Psoas muscle (tissue), 8 donors: Measurements from ENCODE around the gene STRADA. TPM values are rescaled to one million over a fixed set of nuclear protein-coding genes. Genes with fewer than 3 reads are reported as not detected.

Experiments
- ATAC-seq, 4 donors: fragments of 200-7000 bp; cut with Tn5 transposase; one replicate each; pipeline ENCODE4 v1.9.1; 2020; ENCODE audit warnings: moderate library complexity in 3 of 4, mild to moderate bottlenecking in 2 of 4
- DNase-seq, 2 donors: peaks; one replicate each; pipeline ENCODE4 v3.0.0-alpha.2; 2020
- H3K27ac ChIP-seq: fragments of 200-600 bp; one replicate; pipeline ENCODE4 v1.8.0; 2022
- H3K27me3 ChIP-seq, 3 donors: fragments of 200-600 bp in 1 of 3; one replicate each; pipeline versions ENCODE4 v1.6.1 to v1.8.0; 2013 to 2022; ENCODE audit warnings: low read length in 2 of 3, mild to moderate bottlenecking in 2 of 3, moderate library complexity in 1 of 3; ENCODE audit not compliant: insufficient read depth in 3 of 3
- H3K36me3 ChIP-seq, 2 donors: fragments of 200-600 bp in 1 of 2; one replicate each; pipeline versions ENCODE4 v1.6.1 to v1.8.0; 2013 to 2022; ENCODE audit warnings: low read depth in 1 of 2, mild to moderate bottlenecking in 1 of 2, moderate library complexity in 1 of 2; ENCODE audit not compliant: insufficient read depth in 1 of 2
- H3K4me1 ChIP-seq: fragments of 200-600 bp; one replicate; pipeline ENCODE4 v1.8.0; 2022
- H3K4me3 ChIP-seq: fragments of 200-600 bp; one replicate; pipeline ENCODE4 v1.8.0; 2022; ENCODE audit warnings: mild to moderate bottlenecking
- H3K9me3 ChIP-seq: fragments of 200-600 bp; one replicate; pipeline ENCODE4 v1.8.0; 2022
- WGBS, 3 donors: extraction: QIAGEN DNeasy Blood & Tissue Kit; methylation state at CpG; one replicate each; pipeline versions ENCODE4 v1.1.6 to v1.1.7; 2013; 5-methylcytosine and 5-hydroxymethylcytosine counted together
- intact Hi-C, 2 donors: fragments of 100-400 bp; cut with DNase I; formaldehyde crosslinking; loops; one replicate each; pipeline versions ENCODE4 v1.11.0 to v1.14.2; 2022
- polyA plus RNA-seq, 3 donors: library from polyadenylated mRNA; stranded (reverse); fragments of 200-250 nt; gene quantifications; one replicate each; pipeline ENCODE4 v1.2.3, GENCODE V29; 2013
- total RNA-seq, 4 donors: library from RNA; stranded (reverse); fragmentation: NEBNext Ultra II Directional in 2 of 4; extraction: Animal tissue kit (Norgen Biotek cat#: 25700) in 2 of 4; gene quantifications; one replicate each; pipeline versions ENCODE4 v1.2.1 to v1.2.4, GENCODE V29; 2021 to 2023
- TF ChIP-seq, protein P1 (sequence below): fragments of 200-600 bp; IDR thresholded peaks from one replicate; pipeline ENCODE4 v1.8.0; 2022; ENCODE audit warnings: antibody characterized with exemption
- donor health status: healthy with polysubstance abuse.
- donor health status: DM: no; HTN: no; CAD: no; lungs with moderate emphysema.
- donor health status: Bipolar disorder and iron deficiency.
- donor health status: healthy.
- donor health status: DM: yes; HTN: yes; CAD: no.
- donor health status: DM: no; HTN: no; CAD: no.
- donor health status: DM: no; HTN: no; CAD: no.
- donor health status: DM: yes; HTN: yes; CAD: no.

The STRADA gene
- total and polyA plus RNA-seq, 7 donors: 6.7 to 14.9 (median 9.5) TPM

DNA sequence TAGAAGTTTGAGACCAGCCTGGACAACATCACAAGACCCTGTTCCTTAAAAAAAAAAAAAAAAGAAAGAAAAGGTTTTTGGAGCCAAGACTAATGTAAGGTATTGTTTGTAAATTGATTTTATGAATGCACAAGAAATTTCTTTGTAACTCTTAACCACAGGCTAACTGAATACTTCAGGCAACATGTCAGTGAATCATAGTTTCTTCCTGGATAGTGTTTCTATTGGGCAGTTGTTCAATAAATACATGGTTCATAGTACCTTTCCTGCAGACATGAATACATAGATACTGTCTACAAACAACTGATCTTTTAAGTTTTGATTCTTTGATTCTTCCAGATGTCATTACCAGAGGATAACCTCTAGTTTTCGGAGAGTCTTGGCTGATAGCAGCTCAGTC lies 44.0 kb upstream of the STRADA start:
- ATAC-seq (peak; percentile 74 to 84 (median 80)), DNase-seq (no peak)
- Histone ChIP-seq H3K9me3 (no peaks in the 10 kb centered on the region), H3K4me3 (no peak overlapping the region), H3K4me1 (peaks cover 24% of the 10 kb centered on the region), H3K27ac (peak overlapping the region; percentile 46), H3K36me3 (peaks cover 0 to 63% of the 10 kb centered on the region in 2 donors), H3K27me3 (no peaks in the 10 kb centered on the region)
- intact Hi-C loops: no loop called here
- TF ChIP-seq, protein P1, sequence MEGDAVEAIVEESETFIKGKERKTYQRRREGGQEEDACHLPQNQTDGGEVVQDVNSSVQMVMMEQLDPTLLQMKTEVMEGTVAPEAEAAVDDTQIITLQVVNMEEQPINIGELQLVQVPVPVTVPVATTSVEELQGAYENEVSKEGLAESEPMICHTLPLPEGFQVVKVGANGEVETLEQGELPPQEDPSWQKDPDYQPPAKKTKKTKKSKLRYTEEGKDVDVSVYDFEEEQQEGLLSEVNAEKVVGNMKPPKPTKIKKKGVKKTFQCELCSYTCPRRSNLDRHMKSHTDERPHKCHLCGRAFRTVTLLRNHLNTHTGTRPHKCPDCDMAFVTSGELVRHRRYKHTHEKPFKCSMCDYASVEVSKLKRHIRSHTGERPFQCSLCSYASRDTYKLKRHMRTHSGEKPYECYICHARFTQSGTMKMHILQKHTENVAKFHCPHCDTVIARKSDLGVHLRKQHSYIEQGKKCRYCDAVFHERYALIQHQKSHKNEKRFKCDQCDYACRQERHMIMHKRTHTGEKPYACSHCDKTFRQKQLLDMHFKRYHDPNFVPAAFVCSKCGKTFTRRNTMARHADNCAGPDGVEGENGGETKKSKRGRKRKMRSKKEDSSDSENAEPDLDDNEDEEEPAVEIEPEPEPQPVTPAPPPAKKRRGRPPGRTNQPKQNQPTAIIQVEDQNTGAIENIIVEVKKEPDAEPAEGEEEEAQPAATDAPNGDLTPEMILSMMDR: no peak
- WGBS, 3 donors: 84 to 94% (median 88%) methylated on average over 1 of the region's 1 CpG

DNA sequence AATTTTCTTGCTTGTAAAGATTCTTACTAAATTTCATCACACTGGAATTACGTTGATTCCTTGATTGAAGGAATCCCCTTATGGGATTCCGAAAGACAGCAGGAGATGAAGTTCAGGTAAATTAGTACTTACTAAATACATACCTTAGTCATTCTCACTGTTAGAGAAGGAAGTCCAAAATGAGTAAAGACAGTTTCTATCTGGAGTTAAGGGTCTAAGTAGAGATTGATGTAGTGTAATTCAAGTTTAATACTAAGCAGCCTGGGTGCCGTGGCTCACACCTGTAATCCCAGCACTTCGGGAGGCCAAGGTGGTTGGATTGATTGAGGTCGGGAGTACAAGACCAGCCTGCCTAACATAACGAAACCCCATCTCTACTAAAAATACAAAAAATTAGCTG lies 41.9 kb upstream of the STRADA start:
- TF ChIP-seq, protein P1: no peak

GRCh38 chr17:63780928-63781327 lies 39.3 kb upstream of the STRADA start:
- H3K4me1 ChIP-seq: peaks cover 47% of the 10 kb centered on the region
- intact Hi-C loops: no loop called here
- H3K27me3 ChIP-seq: no peaks in the 10 kb centered on the region
- 96 to 100% (median 97%) methylated on average over 4 of the region's 4 CpGs for WGBS, 3 donors
- TF ChIP-seq, protein P1: no peak
- peaks cover 4 to 63% of the 10 kb centered on the region in 2 donors for H3K36me3 ChIP-seq
- peak in 1 of 4 donors; percentile 16 for ATAC-seq
- H3K9me3 ChIP-seq: no peaks in the 10 kb centered on the region
- H3K4me3 ChIP-seq: no peak overlapping the region
- no peak for DNase-seq
- peak overlapping the region; percentile 71 for H3K27ac ChIP-seq

More for the DNA sequence above, 41.9 kb upstream of the STRADA start:
- Histone ChIP-seq H3K4me3 (no peak overlapping the region), H3K4me1 (peaks cover 35% of the 10 kb centered on the region), H3K9me3 (no peaks in the 10 kb centered on the region), H3K27me3 (no peaks in the 10 kb centered on the region), H3K36me3 (peaks cover 0 to 58% of the 10 kb centered on the region in 2 donors), H3K27ac (no peak overlapping the region)
- DNase-seq: no peak
- intact Hi-C loops: no loop called here
- no peak for ATAC-seq
- 87 to 91% (median 88%) methylated on average over 6 of the region's 6 CpGs for WGBS, 3 donors

GRCh38 chr17:63780507-63780906 lies 38.9 kb upstream of the STRADA start:
- no peaks in the 10 kb centered on the region for H3K9me3 ChIP-seq
- peak overlapping the region; percentile 71 for H3K27ac ChIP-seq
- 70 to 87% (median 81%) methylated on average over 1 of the region's 1 CpG for WGBS, 3 donors
- TF ChIP-seq, protein P1: no peak
- DNase-seq: no peak
- ATAC-seq: peak; percentile 66 to 83 (median 75)
- intact Hi-C loops: no loop called here
- peaks cover 47% of the 10 kb centered on the region for H3K4me1 ChIP-seq
- no peak overlapping the region for H3K4me3 ChIP-seq
- H3K36me3 ChIP-seq: peaks cover 4 to 64% of the 10 kb centered on the region in 2 donors
- H3K27me3 ChIP-seq: no peaks in the 10 kb centered on the region

GRCh38 chr17:63775420-63775819 lies 33.8 kb upstream of the STRADA start:
- ATAC-seq: no peak
- H3K4me1 ChIP-seq: peaks cover 44% of the 10 kb centered on the region

More at GRCh38 chr17:63775420-63775819, 33.8 kb upstream of the STRADA start:
- no peaks in the 10 kb centered on the region for H3K27me3 ChIP-seq
- peak overlapping the region; percentile 89 for H3K4me3 ChIP-seq
- WGBS, 3 donors: 28 to 33% (median 29%) methylated on average over 8 of the region's 8 CpGs
- H3K9me3 ChIP-seq: no peaks in the 10 kb centered on the region
- peak overlapping the region; percentile 98 for H3K27ac ChIP-seq
- peaks cover 5 to 39% of the 10 kb centered on the region in 2 donors for H3K36me3 ChIP-seq
- DNase-seq: no peak
- TF ChIP-seq, protein P1: no peak
- intact Hi-C loops: loop anchor here (2.0 to 5.0 kb wide), 2 partner anchors 47 to 51 kb away; partner anchors contain the start of genes FTSJ3 (in 1 of the 2) and PSMC5 (in 1 of the 2)
